Measurements from ENCODE around the gene GLI3. TPM values are rescaled to one million over a fixed set of nuclear protein-coding genes. Genes with fewer than 3 reads are reported as not detected.
A peak's percentile ranks its signal among the peaks of the same experiment; 100 is the strongest.

Gene GLI3
- total RNA-seq, 1 experiment from 2014 or later, result 45.0 TPM

- Histone ChIP-seq H4K20me1 (ENCODE audit: control insufficient read depth, insufficient read depth, insufficient read length) (no peaks in the 10 kb centered on the region), H3T11ph (ENCODE audit: low read length) (no peak overlapping the region), H2BK12ac (ENCODE audit: insufficient read length, low read depth, low read length) (no peak overlapping the region), H3K4me2 (ENCODE audit: insufficient read depth, insufficient read length, low read length) (peak overlapping the region; percentile 75), H3K4ac (ENCODE audit: low read depth, low read length) (peak overlapping the region; percentile 2; the same call in 1 of the 2 replicates), H3K4me1 (ENCODE audit: insufficient read depth, low read length) (peaks cover 26% of the 10 kb centered on the region; the same call in 1 of the 2 replicates), H4K91ac (ENCODE audit: insufficient read length, low read depth, low read length) (no peak overlapping the region), H3K9me3 (ENCODE audit: control insufficient read depth, low read depth, low read length) (no peaks in the 10 kb centered on the region), H3K27me3 (ENCODE audit: insufficient read depth, low read length) (no peaks in the 10 kb centered on the region), H4K5ac (ENCODE audit: insufficient read length, low read depth, low read length) (no peak overlapping the region), H3K18ac (ENCODE audit: insufficient read length, low read depth, low read length) (peak overlapping the region; percentile 86), H2BK5ac (ENCODE audit: insufficient read length, low read length) (peak overlapping the region; percentile 4), H3K23ac (ENCODE audit: insufficient read length, low read depth, low read length) (no peak overlapping the region), H4K8ac (replicated peaks; ENCODE audit: insufficient read length, low read depth, low read length) (no peak overlapping the region), H3K56ac (ENCODE audit: insufficient read length, low read depth, low read length) (no peak overlapping the region), H2BK15ac (ENCODE audit: low read depth, low read length) (no peak overlapping the region), H2AFZ (ENCODE audit: low read length) (no peak overlapping the region), H2AK5ac (ENCODE audit: insufficient read length, low read length) (no peak overlapping the region), H3K9ac (ENCODE audit: extremely low read depth, insufficient read length, low read length) (peak overlapping the region; percentile 70), H3K79me2 (ENCODE audit: insufficient read depth, low read length) (peaks cover 2% of the 10 kb centered on the region; the same call in 1 of the 2 replicates), H2BK120ac (ENCODE audit: low read depth, low read length, poor library complexity, severe bottlenecking) (no peak overlapping the region), H3K79me1 (ENCODE audit: insufficient read depth, low read depth, low read length, poor library complexity, severe bottlenecking) (no peaks in the 10 kb centered on the region), H3K23me2 (ENCODE audit: insufficient read length, low read depth, low read length, poor library complexity, severe bottlenecking) (peaks cover 15% of the 10 kb centered on the region), H3K14ac (ENCODE audit: insufficient read depth, low read length) (peak overlapping the region; percentile 91), H3K27ac (ENCODE audit: insufficient read length, low read depth, low read length) (peak overlapping the region; percentile 21), H2BK20ac (ENCODE audit: low read depth, low read length, poor library complexity, severe bottlenecking) (no peak overlapping the region)
- DNase-seq, result no peak
- H3K4me1 Mint-ChIP-seq, result peaks cover 88 to 90% of the 10 kb centered on the region in 2 experiments
- H3K9me3 Mint-ChIP-seq, result no peaks in the 10 kb centered on the region
- peak overlapping the region; percentile 55 to 81 for H3K4me3 Mint-ChIP-seq
- no peak for TF ChIP-seq CTCF (conservative IDR thresholded peaks at IDR 0.05)
- H3K27me3 Mint-ChIP-seq (ENCODE audit: low read depth), result no peaks in the 10 kb centered on the region; the same call in 1 of the 2 replicates
- WGBS (ENCODE audit: extremely low coverage, insufficient read length, low lambda C conversion rate), result no CpG with 5 or more reads among the region's 13 CpGs
- H3K27ac Mint-ChIP-seq, result peak overlapping the region; percentile 95 to 99 (median 96)
- H3K36me3 Mint-ChIP-seq (ENCODE audit: insufficient read depth in 1 of 3, low read depth in 3 of 3), result no peaks in the 10 kb centered on the region; a peak in 2 of 7 replicates
Observed at GRCh38 chr7:42227541-42227935, 9.5 kb downstream of the GLI3 start.
